ENCODE measurements around the gene C1orf174.

DNA sequence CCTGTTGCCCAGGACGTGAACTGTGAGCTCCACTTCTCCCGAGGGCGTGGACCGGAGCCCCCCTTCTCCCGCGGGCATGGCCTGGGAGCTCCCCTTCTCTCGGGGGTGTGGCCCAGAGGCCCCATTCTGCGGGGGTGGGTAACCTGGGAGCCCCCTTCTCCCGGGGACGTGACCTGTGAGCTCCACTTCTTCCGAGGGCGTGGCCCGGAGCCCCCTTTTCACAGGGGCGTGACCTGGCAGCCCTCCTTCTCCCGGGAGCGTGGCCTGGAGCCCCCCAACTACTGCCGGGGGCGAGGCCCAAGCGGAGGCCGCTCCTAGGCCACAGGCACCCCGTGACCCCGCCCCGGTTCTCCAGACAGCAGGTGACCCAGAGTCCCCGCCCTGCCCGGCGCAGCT lies 320 bp downstream of the C1orf174 start:
- TF ChIP-seq, protein P1, sequence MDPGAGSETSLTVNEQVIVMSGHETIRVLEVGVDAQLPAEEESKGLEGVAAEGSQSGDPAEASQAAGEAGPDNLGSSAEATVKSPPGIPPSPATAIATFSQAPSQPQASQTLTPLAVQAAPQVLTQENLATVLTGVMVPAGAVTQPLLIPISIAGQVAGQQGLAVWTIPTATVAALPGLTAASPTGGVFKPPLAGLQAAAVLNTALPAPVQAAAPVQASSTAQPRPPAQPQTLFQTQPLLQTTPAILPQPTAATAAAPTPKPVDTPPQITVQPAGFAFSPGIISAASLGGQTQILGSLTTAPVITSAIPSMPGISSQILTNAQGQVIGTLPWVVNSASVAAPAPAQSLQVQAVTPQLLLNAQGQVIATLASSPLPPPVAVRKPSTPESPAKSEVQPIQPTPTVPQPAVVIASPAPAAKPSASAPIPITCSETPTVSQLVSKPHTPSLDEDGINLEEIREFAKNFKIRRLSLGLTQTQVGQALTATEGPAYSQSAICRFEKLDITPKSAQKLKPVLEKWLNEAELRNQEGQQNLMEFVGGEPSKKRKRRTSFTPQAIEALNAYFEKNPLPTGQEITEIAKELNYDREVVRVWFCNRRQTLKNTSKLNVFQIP (CRISPR knock-in tag; IDR thresholded peaks at IDR 0.05; ENCODE audit: borderline replicate concordance, low read depth): no peak
- TF ChIP-seq PATZ1 (CRISPR knock-in tag; IDR thresholded peaks at IDR 0.05; ENCODE audit: borderline replicate concordance) (no peak), ZFP30 (CRISPR knock-in tag; IDR thresholded peaks at IDR 0.05) (no peak), GLIS3 (CRISPR knock-in tag; IDR thresholded peaks at IDR 0.05) (no peak), TOX (CRISPR knock-in tag; IDR thresholded peaks at IDR 0.05; ENCODE audit: borderline replicate concordance) (no peak), ARNTL (CRISPR knock-in tag; IDR thresholded peaks at IDR 0.05; ENCODE audit: borderline replicate concordance, low read depth) (no peak), TCF4 (CRISPR knock-in tag; IDR thresholded peaks at IDR 0.05; ENCODE audit: borderline replicate concordance) (no peak), TSHZ2 (CRISPR knock-in tag; IDR thresholded peaks at IDR 0.05) (no peak)
- TF ChIP-seq, protein P2, sequence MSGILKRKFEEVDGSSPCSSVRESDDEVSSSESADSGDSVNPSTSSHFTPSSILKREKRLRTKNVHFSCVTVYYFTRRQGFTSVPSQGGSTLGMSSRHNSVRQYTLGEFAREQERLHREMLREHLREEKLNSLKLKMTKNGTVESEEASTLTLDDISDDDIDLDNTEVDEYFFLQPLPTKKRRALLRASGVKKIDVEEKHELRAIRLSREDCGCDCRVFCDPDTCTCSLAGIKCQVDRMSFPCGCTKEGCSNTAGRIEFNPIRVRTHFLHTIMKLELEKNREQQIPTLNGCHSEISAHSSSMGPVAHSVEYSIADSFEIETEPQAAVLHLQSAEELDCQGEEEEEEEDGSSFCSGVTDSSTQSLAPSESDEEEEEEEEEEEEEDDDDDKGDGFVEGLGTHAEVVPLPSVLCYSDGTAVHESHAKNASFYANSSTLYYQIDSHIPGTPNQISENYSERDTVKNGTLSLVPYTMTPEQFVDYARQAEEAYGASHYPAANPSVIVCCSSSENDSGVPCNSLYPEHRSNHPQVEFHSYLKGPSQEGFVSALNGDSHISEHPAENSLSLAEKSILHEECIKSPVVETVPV (CRISPR knock-in tag; IDR thresholded peaks at IDR 0.05): no peak
